ENCODE data around the gene KLHL22. TPM values are rescaled to one million over a fixed set of nuclear protein-coding genes. Genes with fewer than 3 reads are reported as not detected.
A peak's percentile ranks its signal among the peaks of the same experiment; 100 is the strongest.

The KLHL22 gene
- total RNA-seq, 4 donors from 2014 or later: 14.1 to 73.8 (median 42.7) TPM

GRCh38 chr22:20438678-20439492 lies 56.7 kb downstream of the KLHL22 start:
- Histone ChIP-seq H3K27me3 (no peaks in the 10 kb centered on the region), H3K9me3 (no peaks in the 10 kb centered on the region), H3K4me3 (peak overlapping the region; percentile 77 to 86), H3K4me1 (peaks cover 0 to 12% of the 10 kb centered on the region in 2 donors), H3K27ac (peak overlapping the region; percentile 88 to 97), H3K36me3 (no peaks in the 10 kb centered on the region)
- TF ChIP-seq, protein P1, sequence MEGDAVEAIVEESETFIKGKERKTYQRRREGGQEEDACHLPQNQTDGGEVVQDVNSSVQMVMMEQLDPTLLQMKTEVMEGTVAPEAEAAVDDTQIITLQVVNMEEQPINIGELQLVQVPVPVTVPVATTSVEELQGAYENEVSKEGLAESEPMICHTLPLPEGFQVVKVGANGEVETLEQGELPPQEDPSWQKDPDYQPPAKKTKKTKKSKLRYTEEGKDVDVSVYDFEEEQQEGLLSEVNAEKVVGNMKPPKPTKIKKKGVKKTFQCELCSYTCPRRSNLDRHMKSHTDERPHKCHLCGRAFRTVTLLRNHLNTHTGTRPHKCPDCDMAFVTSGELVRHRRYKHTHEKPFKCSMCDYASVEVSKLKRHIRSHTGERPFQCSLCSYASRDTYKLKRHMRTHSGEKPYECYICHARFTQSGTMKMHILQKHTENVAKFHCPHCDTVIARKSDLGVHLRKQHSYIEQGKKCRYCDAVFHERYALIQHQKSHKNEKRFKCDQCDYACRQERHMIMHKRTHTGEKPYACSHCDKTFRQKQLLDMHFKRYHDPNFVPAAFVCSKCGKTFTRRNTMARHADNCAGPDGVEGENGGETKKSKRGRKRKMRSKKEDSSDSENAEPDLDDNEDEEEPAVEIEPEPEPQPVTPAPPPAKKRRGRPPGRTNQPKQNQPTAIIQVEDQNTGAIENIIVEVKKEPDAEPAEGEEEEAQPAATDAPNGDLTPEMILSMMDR (IDR thresholded peaks at IDR 0.05): peak in 1 of 4 experiments; percentile 21
- no peak for TF ChIP-seq POLR2A (IDR thresholded peaks at IDR 0.05)
- DNase-seq: no peak
- intact Hi-C loops (cut with DNase I; ENCODE audit: low total_unique reads): loop anchor here (10.0 kb wide), 1 partner anchor 56 kb away; the partner anchor contains the start of gene KLHL22

GRCh38 chr22:20438427-20438677 lies 57.2 kb downstream of the KLHL22 start:
- no peak for DNase-seq
- Histone ChIP-seq H3K4me3 (peak overlapping the region; percentile 77 to 86), H3K9me3 (no peaks in the 10 kb centered on the region), H3K27ac (peak overlapping the region; percentile 88 to 97), H3K36me3 (no peaks in the 10 kb centered on the region), H3K27me3 (no peaks in the 10 kb centered on the region), H3K4me1 (peaks cover 0 to 12% of the 10 kb centered on the region in 2 donors)
- no peak for TF ChIP-seq POLR2A (IDR thresholded peaks at IDR 0.05)
- TF ChIP-seq, protein P1 (IDR thresholded peaks at IDR 0.05): no peak
- intact Hi-C loops (cut with DNase I; ENCODE audit: low total_unique reads): loop anchor here (10.0 kb wide), 1 partner anchor 56 kb away; the partner anchor contains the start of gene KLHL22

- H3K4me1 ChIP-seq: peaks cover 0 to 12% of the 10 kb centered on the region in 2 donors
Observed at GRCh38 chr22:20437613-20438426, 57.8 kb downstream of the KLHL22 start, which contains the start of gene SCARF2. Gene SCARF2, minus strand, starts transcription at chr22:20437825. Its CDS starts 71 bp downstream, at chr22:20437754.

GRCh38 chr22:20436768-20437612 lies 58.6 kb downstream of the KLHL22 start:
- no peak for TF ChIP-seq POLR2A (IDR thresholded peaks at IDR 0.05)
- TF ChIP-seq, protein P1 (IDR thresholded peaks at IDR 0.05): no peak
- DNase-seq: peak in 1 of 2 donors; percentile 43
- intact Hi-C loops (cut with DNase I; ENCODE audit: low total_unique reads): loop anchor here (10.0 kb wide), 1 partner anchor 58 kb away; the partner anchor contains the start of gene KLHL22
- no peaks in the 10 kb centered on the region for H3K27me3 ChIP-seq
- no peaks in the 10 kb centered on the region for H3K9me3 ChIP-seq
- peak overlapping the region; percentile 77 to 86 for H3K4me3 ChIP-seq
- H3K27ac ChIP-seq: peak overlapping the region; percentile 88 to 97
- peaks cover 0 to 12% of the 10 kb centered on the region in 2 donors for H3K4me1 ChIP-seq
- H3K36me3 ChIP-seq: no peaks in the 10 kb centered on the region

More at GRCh38 chr22:20437613-20438426, 57.8 kb downstream of the KLHL22 start, which contains the start of gene SCARF2:
- Histone ChIP-seq H3K4me3 (peak within 1 kb of the TSS; percentile 77 to 86), H3K27ac (peak within 1 kb of the TSS; percentile 88 to 97), H3K9me3 (no peaks in the 10 kb centered on the region), H3K36me3 (no peaks in the 10 kb centered on the region), H3K27me3 (no peaks in the 10 kb centered on the region)
- intact Hi-C loops (cut with DNase I; ENCODE audit: low total_unique reads): loop anchor here (10.0 kb wide), 1 partner anchor 57 kb away; the partner anchor contains the start of gene KLHL22
- TF ChIP-seq POLR2A (IDR thresholded peaks at IDR 0.05): peak in 1 of 2 donors; percentile 32
- TF ChIP-seq, protein P1 (IDR thresholded peaks at IDR 0.05): no peak
- DNase-seq: peak; percentile 62 to 81

Measured in uterus (tissue), 4 donors.